H1 (cell line): Measurements from ENCODE around the gene CABP2. TPM values are rescaled to one million over a fixed set of nuclear protein-coding genes. Genes with fewer than 3 reads are reported as not detected.

Experiments
- CTCF ChIA-PET: fragments of 300-600 bp; sonication (Branson Sonifier 250); formaldehyde crosslinking; loops from one replicate; lab custom pipeline; 2021; ENCODE audit not compliant: partially characterized antibody; lab: Charles Lee
- POLR2A ChIA-PET: fragments of 300-600 bp; sonication (Branson Sonifier 250); formaldehyde crosslinking; loops from one replicate; lab custom pipeline; 2021; ENCODE audit warnings: inconsistent platforms; ENCODE audit not compliant: partially characterized antibody; lab: Charles Lee
- DNase-seq, 2 experiments: peaks; one replicate each; pipeline versions ENCODE4 v3.0.0 to v3.0.0-alpha.2; 2010 to 2022; ENCODE audit warnings: low spot score in 2 of 2, low read depth in 1 of 2, mixed read lengths in 1 of 2
- FAIRE-seq: peaks from 2 replicates; lab custom pipeline; 2011; peaks lifted over from hg19 to GRCh38; lab: Jason Lieb, UNC
- H2AFZ ChIP-seq: 2 replicates; pipeline ENCODE4 v1.8.1; 2012; ENCODE audit warnings: low read length, inconsistent platforms
- H2AK5ac ChIP-seq: 2 replicates; pipeline ENCODE4 v1.6.1; 2013; ENCODE audit warnings: low read depth, low read length
- H2BK120ac ChIP-seq: replicated peaks from 2 replicates; pipeline ENCODE3; 2013; ENCODE audit warnings: low read depth, low read length, inconsistent platforms
- H2BK12ac ChIP-seq: 2 replicates; pipeline ENCODE4 v1.6.1; 2013; ENCODE audit warnings: low read depth, low read length
- H2BK15ac ChIP-seq: 2 replicates; pipeline ENCODE4 v1.6.1; 2013; ENCODE audit warnings: low read length
- H2BK20ac ChIP-seq: 2 replicates; pipeline ENCODE4 v1.6.1; 2013; ENCODE audit warnings: low read length
- H2BK5ac ChIP-seq: 2 replicates; pipeline ENCODE4 v1.6.1; 2013; ENCODE audit warnings: low read depth, low read length
- H3K14ac ChIP-seq: 2 replicates; pipeline ENCODE4 v1.6.1; 2013; ENCODE audit warnings: inconsistent platforms; ENCODE audit not compliant: insufficient read length
- H3K18ac ChIP-seq: 2 replicates; pipeline ENCODE4 v1.6.1; 2013; ENCODE audit warnings: low read length; ENCODE audit errors: extremely low read depth
- H3K23ac ChIP-seq: 2 replicates; pipeline ENCODE4 v1.6.1; 2013; ENCODE audit warnings: inconsistent platforms; ENCODE audit not compliant: insufficient read length
- H3K23me2 ChIP-seq: 2 replicates; pipeline ENCODE4 v1.6.1; 2013; ENCODE audit warnings: low read depth, low read length
- H3K27ac ChIP-seq: 2 replicates; pipeline ENCODE4 v1.6.1; 2011; ENCODE audit warnings: low read depth, low read length, inconsistent platforms
- H3K27me3 ChIP-seq, 4 experiments: replicated peaks in 1 of 4; 1 replicate in 1 of 4; 2 replicates in 3 of 4; pipeline versions ENCODE4 v1.6.1 to v1.8.1; 2011 to 2013; ENCODE audit warnings: low read length in 3 of 4, mild to moderate bottlenecking in 3 of 4, inconsistent platforms in 2 of 4, mixed read lengths in 2 of 4, moderate library complexity in 1 of 4; ENCODE audit not compliant: control insufficient read depth in 3 of 4, insufficient read depth in 3 of 4; ENCODE audit errors: extremely low read depth in 1 of 4
- H3K36me3 ChIP-seq, 4 experiments: 2 replicates each; pipeline versions ENCODE4 v1.6.1 to v1.8.1; 2011 to 2013; ENCODE audit warnings: mild to moderate bottlenecking in 4 of 4, low read length in 3 of 4, moderate library complexity in 2 of 4, control low read depth in 1 of 4, inconsistent platforms in 1 of 4; ENCODE audit not compliant: insufficient read depth in 4 of 4, control insufficient read depth in 2 of 4
- H3K4ac ChIP-seq: replicated peaks from 2 replicates; pipeline ENCODE3; 2013; ENCODE audit warnings: low read length, low read depth, mixed read lengths, inconsistent platforms; ENCODE audit not compliant: insufficient read length
- H3K4me1 ChIP-seq, 4 experiments: replicated peaks in 1 of 4; 1 replicate in 1 of 4; 2 replicates in 3 of 4; pipeline versions ENCODE4 v1.6.1 to v1.8.1; 2011 to 2013; ENCODE audit warnings: low read length in 3 of 4, inconsistent platforms in 2 of 4, mixed read lengths in 1 of 4; ENCODE audit not compliant: insufficient read depth in 4 of 4, control insufficient read depth in 3 of 4
- H3K4me2 ChIP-seq, 2 experiments: 2 replicates each; pipeline versions ENCODE4 v1.6.1 to v1.8.1; 2011 to 2013; ENCODE audit warnings: low read depth in 2 of 2, low read length in 2 of 2, control low read depth in 1 of 2, inconsistent platforms in 1 of 2, mild to moderate bottlenecking in 1 of 2; ENCODE audit not compliant: insufficient read depth in 1 of 2
- H3K4me3 ChIP-seq, 4 experiments: fragments of 200-600, 300-600 bp in 1 of 4; sonication (generic), shearing (Covaris generic), sonication (Bioruptor Twin) in 1 of 4; 2 replicates each; pipeline versions ENCODE4 v1.5.1 to v1.8.1; 2011 to 2016; ENCODE audit warnings: low read length in 4 of 4, low read depth in 3 of 4, control low read depth in 2 of 4, inconsistent platforms in 2 of 4, mild to moderate bottlenecking in 2 of 4, mixed read lengths in 1 of 4, moderate library complexity in 1 of 4; ENCODE audit not compliant: insufficient read depth in 2 of 4; ENCODE audit errors: extremely low read depth in 1 of 4
- H3K56ac ChIP-seq: replicated peaks from 2 replicates; pipeline ENCODE3; 2013; ENCODE audit warnings: low read depth, mild to moderate bottlenecking, mixed read lengths, low read length, inconsistent platforms; ENCODE audit not compliant: insufficient read length
- H3K79me1 ChIP-seq: 2 replicates; pipeline ENCODE4 v1.6.1; 2013; ENCODE audit warnings: low read depth, low read length, control low read depth
- H3K79me2 ChIP-seq, 2 experiments: 2 replicates each; pipeline versions ENCODE4 v1.6.1 to v1.8.1; 2012 to 2013; ENCODE audit warnings: low read length in 2 of 2, mild to moderate bottlenecking in 2 of 2, inconsistent platforms in 1 of 2; ENCODE audit not compliant: insufficient read depth in 2 of 2, control insufficient read depth in 1 of 2
- H3K9ac ChIP-seq, 4 experiments: replicated peaks in 1 of 4; 1 replicate in 1 of 4; 2 replicates in 3 of 4; pipeline versions ENCODE4 v1.6.1 to v1.8.1; 2011 to 2013; ENCODE audit warnings: low read depth in 3 of 4, low read length in 3 of 4, control low read depth in 2 of 4, mild to moderate bottlenecking in 2 of 4, moderate library complexity in 2 of 4, inconsistent platforms in 1 of 4; ENCODE audit errors: extremely low read depth in 1 of 4
- H3K9me3 ChIP-seq, 2 experiments: 2 replicates each; pipeline versions ENCODE4 v1.6.1 to v1.8.1; 2012 to 2013; ENCODE audit warnings: mild to moderate bottlenecking in 2 of 2, moderate library complexity in 2 of 2, control low read depth in 1 of 2, inconsistent platforms in 1 of 2, low read depth in 1 of 2, low read length in 1 of 2, mixed read lengths in 1 of 2; ENCODE audit not compliant: insufficient read depth in 2 of 2
- H4K20me1 ChIP-seq, 2 experiments: replicated peaks in 1 of 2; 2 replicates each; pipeline versions ENCODE3 to v1.8.1; 2011 to 2013; ENCODE audit warnings: inconsistent platforms in 2 of 2, low read length in 2 of 2, mild to moderate bottlenecking in 1 of 2; ENCODE audit not compliant: insufficient read depth in 2 of 2, control insufficient read depth in 1 of 2
- H4K5ac ChIP-seq: 2 replicates; pipeline ENCODE4 v1.6.1; 2013; ENCODE audit warnings: low read length, low read depth, mixed read lengths, inconsistent platforms; ENCODE audit not compliant: insufficient read length
- H4K8ac ChIP-seq: 2 replicates; pipeline ENCODE4 v1.8.0; 2013; ENCODE audit warnings: mild to moderate bottlenecking, moderate library complexity, low read length, inconsistent platforms; ENCODE audit not compliant: insufficient read depth; ENCODE audit errors: extremely low read depth
- H4K91ac ChIP-seq: replicated peaks from 2 replicates; pipeline ENCODE3; 2013; ENCODE audit warnings: low read length, mixed read lengths, inconsistent platforms; ENCODE audit not compliant: insufficient read length
- CEBPB ChIP-seq: IDR thresholded peaks from 2 replicates; pipeline ENCODE4 v1.6.1; 2012; ENCODE audit warnings: low read depth, low read length
- CTCF ChIP-seq, 3 experiments: IDR thresholded peaks; 1 replicate in 2 of 3; 2 replicates in 1 of 3; pipeline versions ENCODE4 v1.5.1 to v1.6.1; 2011; ENCODE audit warnings: low read length in 3 of 3, mild to moderate bottlenecking in 3 of 3, inconsistent platforms in 2 of 3, low read depth in 1 of 3, moderate library complexity in 1 of 3; ENCODE audit not compliant: insufficient read depth in 1 of 3; ENCODE audit errors: control extremely low read depth in 1 of 3
- E2F6 ChIP-seq: IDR thresholded peaks from 2 replicates; pipeline ENCODE4 v1.6.1; 2012; ENCODE audit warnings: inconsistent platforms
- KDM1A ChIP-seq: fragments of 200-600, 300-600 bp; sonication (generic); IDR thresholded peaks from 2 replicates; pipeline ENCODE4 v1.7.1; 2016; ENCODE audit warnings: mild to moderate bottlenecking, low read length, borderline replicate concordance
- KDM4A ChIP-seq: IDR thresholded peaks from one replicate; pipeline ENCODE4 v1.7.1; 2012; ENCODE audit warnings: low read depth, mild to moderate bottlenecking, moderate library complexity, low read length, inconsistent platforms; ENCODE audit not compliant: severe bottlenecking
- RAD21 ChIP-seq, 2 experiments: IDR thresholded peaks in 1 of 2; conservative IDR thresholded peaks in 1 of 2; 2 replicates each; pipeline ENCODE4 v1.6.1; 2011; ENCODE audit warnings: low read depth in 2 of 2, low read length in 2 of 2, improper control_type of control experiment in 1 of 2, inconsistent platforms in 1 of 2, mild to moderate bottlenecking in 1 of 2, moderate library complexity in 1 of 2
- WGBS, 2 experiments: shearing (Covaris generic) in 1 of 2; methylation state at CpG; one replicate each; pipeline versions ENCODE4 v1.1.6 to v1.1.7; 2013 to 2015; ENCODE audit warnings: low lambda C conversion rate in 2 of 2, mixed read lengths in 2 of 2, inconsistent platforms in 1 of 2, low coverage in 1 of 2, missing lambda C conversion rate in 1 of 2; ENCODE audit not compliant: insufficient replicate concordance in 2 of 2, insufficient coverage in 1 of 2, insufficient read length in 1 of 2; ENCODE audit errors: extremely low coverage in 1 of 2, missing lambda C conversion rate in 1 of 2; 5-methylcytosine and 5-hydroxymethylcytosine counted together
- polyA plus RNA-seq, 7 experiments: library from polyadenylated mRNA; depleted of rRNA in 3 of 7; stranded (reverse) in 5 of 7; unstranded in 2 of 7; fragments of >200 nt in 5 of 7; fragments of 200-250 nt in 2 of 7; gene quantifications; 1 replicate in 5 of 7; 2 replicates in 1 of 7; 4 replicates in 1 of 7; pipeline versions ENCODE4 v1.2.1 to v1.2.3, GENCODE V29; 2011 to 2013; ENCODE audit warnings: missing spikeins in 2 of 7, mixed read lengths in 2 of 7
- total RNA-seq: library from RNA; stranded (reverse); fragmentation: NEBNext Ultra II Directional; extraction: Animal tissue kit (Norgen Biotek cat#: 25700); gene quantifications from 2 replicates; pipeline ENCODE4 v1.2.1, GENCODE V29; 2021
- TF ChIP-seq, protein P1 (sequence below): IDR thresholded peaks from 2 replicates; pipeline ENCODE4 v1.6.1; 2012; ENCODE audit warnings: inconsistent platforms

Gene CABP2
- total and polyA plus RNA-seq, 2 of the 8 experiments (the other 6 are each of a cell fraction or from before 2014, with no cell fraction given), result not detected

DNA sequence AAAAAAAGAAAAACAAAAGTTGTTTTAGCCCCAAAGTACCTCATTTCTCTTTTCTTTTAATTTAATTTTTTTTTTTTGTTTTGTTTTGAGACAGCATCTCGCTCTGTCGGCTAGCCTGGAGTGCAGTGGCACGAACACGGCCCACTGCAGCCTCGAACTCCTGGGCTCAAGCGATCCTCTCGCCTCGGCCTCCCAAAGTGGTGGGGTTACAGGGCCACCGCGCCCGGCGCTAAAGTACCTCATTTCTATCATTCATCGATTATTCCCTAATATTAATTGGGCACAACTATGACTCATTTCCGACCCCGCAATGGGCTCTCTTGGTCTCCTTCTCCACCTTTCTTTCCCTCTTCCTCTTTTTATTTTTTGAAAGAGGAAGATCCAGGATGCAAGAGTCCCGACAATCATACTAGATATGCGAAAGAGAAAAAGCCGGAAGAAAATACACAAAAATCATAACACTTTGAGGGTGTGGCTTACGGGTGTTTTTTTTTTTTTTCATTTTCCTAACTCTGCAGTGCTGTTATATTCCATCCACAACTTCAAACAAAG, 40.9 kb downstream of the CABP2 start:
- Histone ChIP-seq H3K9me3 (no peaks in the 10 kb centered on the region; a peak in 1 of 4 replicates), H3K79me1 (no peaks in the 10 kb centered on the region), H4K91ac (no peak overlapping the region), H3K18ac (no peak overlapping the region), H2AFZ (no peak overlapping the region), H3K23me2 (no peaks in the 10 kb centered on the region), H3K27ac (no peak overlapping the region), H3K36me3 (no peaks in the 10 kb centered on the region; a peak in 1 of 8 replicates), H2BK20ac (no peak overlapping the region), H3K23ac (no peak overlapping the region), H4K8ac (no peak overlapping the region), H3K4me2 (peak overlapping the region; percentile 54 to 70), H3K79me2 (no peaks in the 10 kb centered on the region), H3K56ac (no peak overlapping the region), H2BK120ac (no peak overlapping the region), H3K9ac (no peak overlapping the region; a peak in 1 of 7 replicates), H3K4ac (no peak overlapping the region), H2BK5ac (no peak overlapping the region), H3K27me3 (peaks cover 0 to 10% (median 9%) of the 10 kb centered on the region in 4 experiments; a peak in 6 of 7 replicates), H2BK15ac (no peak overlapping the region), H4K20me1 (peaks cover 0 to 5% of the 10 kb centered on the region in 2 experiments), H4K5ac (no peak overlapping the region), H2BK12ac (no peak overlapping the region), H2AK5ac (no peak overlapping the region), H3K4me3 (peak overlapping the region; percentile 10 to 60 (median 27); a peak in 6 of 8 replicates), H3K4me1 (peaks cover 0 to 3% (median 3%) of the 10 kb centered on the region in 4 experiments; a peak in 3 of 7 replicates), H3K14ac (no peak overlapping the region)
- 81% methylated on average over 17 of the region's 19 CpGs; no CpG with 5 or more reads in 1 of the 2 experiments for WGBS, 2 experiments
- ChIA-PET CTCF (interaction anchor here (0.8 to 1.5 kb wide), 3 partner anchors 12 to 90 kb away, joined by 3 to 5 read pairs (median 4); partner anchors contain the start of gene RAD9A), POLR2A (interaction anchor here (0.8 to 1.7 kb wide), 7 partner anchors 9 to 86 kb away, joined by 3 to 6 read pairs (median 4); partner anchors contain the start of gene TMEM134)
- no peak for FAIRE-seq
- DNase-seq, result no peak
- TF ChIP-seq KDM4A (no peak), CTCF (IDR thresholded peaks at IDR 0.05; ENCODE audit: control extremely low read depth in 1 of 3, insufficient read depth in 1 of 3, low read depth in 1 of 3, low read length in 3 of 3) (no peak), CEBPB (no peak), E2F6 (no peak), KDM1A (no peak), RAD21 (IDR thresholded peaks at IDR 0.05 in 1 of 2, conservative IDR thresholded peaks at IDR 0.05 in 1 of 2; ENCODE audit: low read depth in 2 of 2, low read length in 2 of 2) (no peak)
- TF ChIP-seq, protein P1, sequence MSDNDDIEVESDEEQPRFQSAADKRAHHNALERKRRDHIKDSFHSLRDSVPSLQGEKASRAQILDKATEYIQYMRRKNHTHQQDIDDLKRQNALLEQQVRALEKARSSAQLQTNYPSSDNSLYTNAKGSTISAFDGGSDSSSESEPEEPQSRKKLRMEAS, result no peak
